ENCODE measurements around the gene SLC7A11.

SLC7A11 gene

GRCh38 chr4:138226351-138226750, 15.8 kb downstream of the SLC7A11 start:
- TF ChIP-seq ZFX (IDR thresholded peaks at IDR 0.05) (no peak), CTCF (conservative IDR thresholded peaks at IDR 0.05) (no peak)

GRCh38 chr4:138225477-138225876, 16.7 kb downstream of the SLC7A11 start:
- H3K27ac ChIP-seq: no peak overlapping the region
- TF ChIP-seq CTCF (conservative IDR thresholded peaks at IDR 0.05): no peak
- no peak for TF ChIP-seq ZFX (IDR thresholded peaks at IDR 0.05)

More at GRCh38 chr4:138226351-138226750, 15.8 kb downstream of the SLC7A11 start:
- no peak overlapping the region for H3K27ac ChIP-seq

GRCh38 chr4:138224614-138225013, 17.5 kb downstream of the SLC7A11 start:
- no peak overlapping the region for H3K27ac ChIP-seq
- no peak for TF ChIP-seq CTCF (conservative IDR thresholded peaks at IDR 0.05)
- no peak for TF ChIP-seq ZFX (IDR thresholded peaks at IDR 0.05)

- H3K27ac ChIP-seq: no peak overlapping the region
- TF ChIP-seq ZFX (IDR thresholded peaks at IDR 0.05) (no peak), CTCF (conservative IDR thresholded peaks at IDR 0.05) (no peak)
Measured at GRCh38 chr4:138223231-138223910, 18.8 kb downstream of the SLC7A11 start.

GRCh38 chr4:138222046-138222445, 20.1 kb downstream of the SLC7A11 start:
- TF ChIP-seq ZFX (IDR thresholded peaks at IDR 0.05) (no peak), CTCF (conservative IDR thresholded peaks at IDR 0.05) (no peak)
- H3K27ac ChIP-seq: no peak overlapping the region

- no peak overlapping the region for H3K27ac ChIP-seq
- TF ChIP-seq CTCF (conservative IDR thresholded peaks at IDR 0.05) (no peak), ZFX (IDR thresholded peaks at IDR 0.05) (no peak)
Measured at GRCh38 chr4:138218976-138219375, 23.2 kb downstream of the SLC7A11 start.

GRCh38 chr4:138217567-138217966, 24.6 kb downstream of the SLC7A11 start:
- TF ChIP-seq CTCF (conservative IDR thresholded peaks at IDR 0.05) (no peak), ZFX (IDR thresholded peaks at IDR 0.05) (no peak)
- H3K27ac ChIP-seq: no peak overlapping the region

Data from C4-2B (cell line).